Measurements from ENCODE around the gene MAST4.

- no peak for TF ChIP-seq CTCF (IDR thresholded peaks at IDR 0.05; ENCODE audit: low read depth, low read length, missing input control)
- TF ChIP-seq SP1 (IDR thresholded peaks at IDR 0.05) = no peak
- TF ChIP-seq ATF3 (IDR thresholded peaks at IDR 0.05) = no peak
- TF ChIP-seq RAD21 (IDR thresholded peaks at IDR 0.05) = no peak
- TF ChIP-seq YY1 (IDR thresholded peaks at IDR 0.05) = no peak
- no peak for TF ChIP-seq ZBTB33 (IDR thresholded peaks at IDR 0.05)
Measured at GRCh38 chr5:66881480-66882161, 285.4 kb downstream of the MAST4 start.

All from liver (tissue), 3 donors.